ENCODE data around the gene MRTFA. TPM values are rescaled to one million over a fixed set of nuclear protein-coding genes. Genes with fewer than 3 reads are reported as not detected.
"Not testable (repeated sequence)": the region's sequence is repeated elsewhere in the genome, so short reads cannot be mapped to it uniquely, and the experiment has no call there.

The MRTFA gene
- total and polyA plus RNA-seq, 3 donors from 2014 or later = 59.5 to 162 (median 158) TPM

DNA sequence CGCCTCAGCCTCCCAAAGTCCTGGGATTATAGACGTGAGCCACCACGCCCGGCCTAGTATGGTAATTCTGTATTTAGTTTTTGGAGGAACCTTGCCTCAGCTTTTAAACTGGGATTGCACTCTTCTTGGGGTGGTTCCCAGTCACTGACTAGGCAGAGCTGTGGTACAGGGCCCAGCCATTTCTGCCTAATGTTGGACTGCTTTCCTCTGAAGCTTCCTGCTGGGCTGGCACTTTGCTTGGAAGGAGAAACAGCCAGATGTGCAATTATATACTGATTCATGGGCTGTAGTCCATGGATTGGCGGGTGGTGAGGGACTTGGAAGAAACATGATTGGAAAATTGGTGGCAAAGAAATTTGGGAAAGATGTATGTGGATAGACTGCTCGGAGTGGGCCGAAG is 25.2 kb upstream of the MRTFA start:
- no peaks in the 10 kb centered on the region for H3K36me3 ChIP-seq (ENCODE audit: low read depth, missing control alignments)
- WGBS, 2 donors = 93 to 98% methylated on average over 7 of the region's 7 CpGs
- DNase-seq = no peak
- H3K27me3 ChIP-seq = no peaks in the 10 kb centered on the region
- intact Hi-C loops (cut with DNase I; ENCODE audit: low total_unique reads) = no loop called here
- TF ChIP-seq CTCF (IDR thresholded peaks at IDR 0.05) = no peak
- TF ChIP-seq POLR2A (IDR thresholded peaks at IDR 0.05) = no peak
- H3K4me1 ChIP-seq = peaks cover 17% of the 10 kb centered on the region
- no peaks in the 10 kb centered on the region for H3K9me3 ChIP-seq
- no peak overlapping the region for H3K27ac ChIP-seq
- H3K4me3 ChIP-seq = no peak overlapping the region

DNA sequence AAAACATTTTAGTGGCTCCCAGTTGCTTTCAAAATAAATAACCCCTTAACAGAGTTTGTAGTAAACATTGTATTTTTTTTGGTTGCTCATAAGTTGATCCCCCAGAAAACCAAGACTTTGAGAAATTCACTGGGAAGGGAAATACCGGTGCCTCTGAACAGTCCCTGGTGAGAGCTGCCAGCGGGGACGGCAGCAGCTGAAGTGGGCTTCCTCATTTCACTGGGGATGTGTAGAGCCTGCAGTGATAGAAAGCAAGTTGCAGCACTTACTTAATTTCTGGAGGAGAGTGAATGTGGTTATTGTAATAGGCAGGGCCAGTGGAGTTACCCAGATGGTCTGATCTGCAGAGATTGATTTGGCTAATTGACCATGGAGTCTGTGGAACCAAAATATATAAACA is 24.2 kb upstream of the MRTFA start:
- peaks cover 10% of the 10 kb centered on the region for H3K4me1 ChIP-seq
- no peak for DNase-seq
- TF ChIP-seq POLR2A (IDR thresholded peaks at IDR 0.05) = no peak
- no peak for TF ChIP-seq CTCF (IDR thresholded peaks at IDR 0.05)
- 91 to 100% methylated on average over 3 of the region's 3 CpGs for WGBS, 2 donors
- no peaks in the 10 kb centered on the region for H3K9me3 ChIP-seq
- no peaks in the 10 kb centered on the region for H3K36me3 ChIP-seq (ENCODE audit: low read depth, missing control alignments)
- H3K27ac ChIP-seq = no peak overlapping the region
- no peaks in the 10 kb centered on the region for H3K27me3 ChIP-seq
- H3K4me3 ChIP-seq = no peak overlapping the region
- intact Hi-C loops (cut with DNase I; ENCODE audit: low total_unique reads) = no loop called here

- Histone ChIP-seq H3K9me3 (no peaks in the 10 kb centered on the region), H3K36me3 (ENCODE audit: low read depth, missing control alignments) (no peaks in the 10 kb centered on the region), H3K4me3 (no peak overlapping the region), H3K27ac (no peak overlapping the region), H3K4me1 (peaks cover 9% of the 10 kb centered on the region), H3K27me3 (no peaks in the 10 kb centered on the region)
- intact Hi-C loops (cut with DNase I; ENCODE audit: low total_unique reads) = no loop called here
- no peak for DNase-seq
- 83 to 84% methylated on average over 6 of the region's 6 CpGs for WGBS, 2 donors
- TF ChIP-seq CTCF (IDR thresholded peaks at IDR 0.05) = no peak
- TF ChIP-seq POLR2A (IDR thresholded peaks at IDR 0.05) = no peak
Observed at GRCh38 chr22:40659166-40659565, 22.6 kb upstream of the MRTFA start.

DNA sequence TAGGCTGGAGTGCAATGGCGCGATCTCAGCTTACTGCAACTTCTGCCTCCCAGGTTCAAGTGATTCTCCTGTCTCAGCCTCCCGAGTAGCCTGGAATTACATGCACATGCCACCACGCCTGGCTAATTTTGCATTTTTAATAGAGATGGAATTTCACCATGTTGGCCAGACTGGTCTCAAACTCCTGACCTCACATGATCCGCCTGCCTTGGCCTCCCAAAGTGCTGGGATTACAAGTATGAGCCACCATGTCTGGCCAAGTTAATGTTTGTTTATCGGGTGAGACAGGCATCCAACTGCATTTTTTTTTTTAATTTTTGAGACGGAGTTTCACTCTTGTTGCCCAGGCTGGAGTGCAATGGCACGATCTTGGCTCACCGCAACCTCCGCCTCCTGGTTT is 20.1 kb upstream of the MRTFA start:
- H3K9me3 ChIP-seq; H3K27ac ChIP-seq; DNase-seq; H3K36me3 ChIP-seq (ENCODE audit: low read depth, missing control alignments); H3K27me3 ChIP-seq; intact Hi-C loops (cut with DNase I; ENCODE audit: low total_unique reads); H3K4me3 ChIP-seq: not testable (repeated sequence)
- 92 to 97% methylated on average over 10 of the region's 10 CpGs for WGBS, 2 donors
- H3K4me1 ChIP-seq = peaks cover 23% of the 10 kb centered on the region

DNA sequence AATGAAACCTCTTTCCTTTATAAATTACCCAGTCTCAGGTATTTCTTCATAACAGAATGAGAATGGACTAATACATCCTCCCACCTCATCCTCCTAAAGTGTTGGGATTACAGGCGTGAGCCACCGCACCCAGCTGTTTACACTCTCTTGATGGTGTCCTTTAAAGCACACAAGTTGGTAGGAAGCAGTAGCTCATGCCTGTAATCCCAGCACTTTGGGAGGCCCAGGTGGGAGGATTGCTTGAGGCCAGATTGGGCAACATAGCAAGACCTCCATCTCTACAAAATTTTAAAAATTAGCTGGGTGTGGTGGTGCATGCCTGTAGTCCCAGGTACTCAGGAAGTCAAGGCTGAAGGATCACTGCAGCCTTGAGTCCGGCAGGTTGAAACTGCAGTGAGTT is 19.4 kb upstream of the MRTFA start:
- WGBS, 2 donors = 92 to 95% methylated on average over 3 of the region's 3 CpGs
- H3K36me3 ChIP-seq (ENCODE audit: low read depth, missing control alignments); DNase-seq; H3K9me3 ChIP-seq; H3K27me3 ChIP-seq; H3K27ac ChIP-seq; intact Hi-C loops (cut with DNase I; ENCODE audit: low total_unique reads); H3K4me3 ChIP-seq: not testable (repeated sequence)
- peaks cover 30% of the 10 kb centered on the region for H3K4me1 ChIP-seq

GRCh38 chr22:40654522-40655167 is 18.1 kb upstream of the MRTFA start:
- Histone ChIP-seq H3K27me3 (no peaks in the 10 kb centered on the region), H3K27ac (peak overlapping the region; percentile 59 to 82), H3K4me1 (peaks cover 30% of the 10 kb centered on the region), H3K36me3 (ENCODE audit: low read depth, missing control alignments) (no peaks in the 10 kb centered on the region), H3K9me3 (no peaks in the 10 kb centered on the region), H3K4me3 (no peak overlapping the region)
- 28 to 49% methylated on average over 11 of the region's 11 CpGs for WGBS, 2 donors
- TF ChIP-seq POLR2A (IDR thresholded peaks at IDR 0.05) = no peak
- no peak for TF ChIP-seq CTCF (IDR thresholded peaks at IDR 0.05)
- intact Hi-C loops (cut with DNase I; ENCODE audit: low total_unique reads) = no loop called here
- peak; percentile 70 for DNase-seq
